GM21360 (cell line): ENCODE data around the gene F7.
"Not testable (repeated sequence)": the region's sequence is repeated elsewhere in the genome, so short reads cannot be mapped to it uniquely, and the experiment has no call there.

Experiments used
- ATAC-seq: cut with Tn5 transposase; IDR thresholded peaks from one replicate; pipeline ENCODE4 v1.9.1; 2021; ENCODE audit warnings: mild to moderate bottlenecking, moderate library complexity; ENCODE audit not compliant: unreplicated experiment

The F7 gene

DNA sequence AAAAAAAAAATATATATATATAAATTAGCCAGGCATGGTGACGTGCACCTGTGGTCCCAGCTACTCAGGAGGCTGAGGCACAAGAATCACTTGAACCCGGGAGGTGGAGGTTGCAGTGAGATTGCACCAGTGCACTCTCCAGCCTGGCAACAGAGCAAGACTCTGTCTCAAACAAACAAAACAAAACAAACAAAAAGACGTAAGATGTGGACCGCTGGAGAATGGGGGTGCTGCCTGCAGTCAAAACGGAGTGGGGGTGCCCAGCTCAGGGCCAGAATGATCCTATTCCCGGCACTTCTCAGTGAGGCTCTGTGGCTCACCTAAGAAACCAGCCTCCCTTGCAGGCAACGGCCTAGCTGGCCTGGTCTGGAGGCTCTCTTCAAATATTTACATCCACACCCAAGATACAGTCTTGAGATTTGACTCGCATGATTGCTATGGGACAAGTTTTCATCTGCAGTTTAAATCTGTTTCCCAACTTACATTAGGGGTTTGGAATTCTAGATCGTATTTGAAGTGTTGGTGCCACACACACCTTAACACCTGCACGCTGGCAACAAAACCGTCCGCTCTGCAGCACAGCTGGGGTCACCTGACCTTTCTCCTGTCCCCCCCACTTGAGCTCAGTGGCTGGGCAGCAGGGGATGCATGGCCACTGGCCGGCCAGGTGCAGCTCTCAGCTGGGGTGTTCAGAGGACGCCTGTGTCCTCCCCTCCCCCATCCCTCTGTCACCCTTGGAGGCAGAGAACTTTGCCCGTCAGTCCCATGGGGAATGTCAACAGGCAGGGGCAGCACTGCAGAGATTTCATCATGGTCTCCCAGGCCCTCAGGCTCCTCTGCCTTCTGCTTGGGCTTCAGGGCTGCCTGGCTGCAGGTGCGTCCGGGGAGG lies at the start of gene F7:
TSS of gene F7 (plus strand) at position 760 of the 889 bp plus-strand sequence. CDS start at position 811, 51 bp downstream.
- no peak for ATAC-seq

DNA sequence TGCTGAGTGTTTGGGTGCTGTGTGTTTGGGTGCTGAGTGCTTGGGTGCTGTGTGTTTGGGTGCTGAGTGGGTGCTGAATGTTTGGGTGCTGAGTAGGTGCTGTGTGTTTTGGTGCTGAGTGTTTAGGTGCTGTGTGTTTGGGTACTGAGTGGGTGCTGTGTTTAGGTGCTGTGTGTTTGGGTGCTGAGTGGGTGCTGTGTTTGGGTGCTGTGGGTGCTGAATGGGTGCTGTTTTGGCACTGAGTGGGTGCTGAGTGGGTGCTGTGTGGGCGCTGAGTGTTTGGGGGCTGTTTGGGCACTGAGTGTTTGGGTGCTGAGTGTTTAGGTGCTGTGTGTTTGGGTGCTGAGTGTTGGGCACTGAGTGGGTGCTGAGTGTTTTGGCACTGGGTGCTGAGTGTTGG lies 48.5 kb upstream of the F7 start:
- ATAC-seq, result no peak

DNA sequence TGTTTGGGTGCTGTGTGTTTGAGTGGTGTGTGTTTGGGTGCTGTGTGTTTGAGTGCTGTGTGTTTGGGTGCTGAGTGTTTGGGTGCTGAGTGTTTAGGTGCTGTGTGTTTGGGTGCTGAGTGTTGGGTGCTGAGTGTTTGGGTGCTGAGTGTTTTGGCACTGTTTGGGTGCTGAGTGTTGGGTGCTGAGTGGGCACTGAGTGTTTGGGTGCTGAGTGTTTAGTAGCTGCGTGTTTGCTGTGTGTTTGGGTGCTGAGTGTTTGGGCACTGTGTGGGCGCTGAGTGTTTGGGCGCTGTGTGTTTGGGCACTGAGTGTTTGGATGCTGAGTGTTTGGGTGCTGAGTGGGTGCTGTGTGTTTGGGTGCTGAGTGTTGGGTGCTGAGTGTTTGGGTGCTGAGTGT lies 48.0 kb upstream of the F7 start:
- not testable (repeated sequence) for ATAC-seq

DNA sequence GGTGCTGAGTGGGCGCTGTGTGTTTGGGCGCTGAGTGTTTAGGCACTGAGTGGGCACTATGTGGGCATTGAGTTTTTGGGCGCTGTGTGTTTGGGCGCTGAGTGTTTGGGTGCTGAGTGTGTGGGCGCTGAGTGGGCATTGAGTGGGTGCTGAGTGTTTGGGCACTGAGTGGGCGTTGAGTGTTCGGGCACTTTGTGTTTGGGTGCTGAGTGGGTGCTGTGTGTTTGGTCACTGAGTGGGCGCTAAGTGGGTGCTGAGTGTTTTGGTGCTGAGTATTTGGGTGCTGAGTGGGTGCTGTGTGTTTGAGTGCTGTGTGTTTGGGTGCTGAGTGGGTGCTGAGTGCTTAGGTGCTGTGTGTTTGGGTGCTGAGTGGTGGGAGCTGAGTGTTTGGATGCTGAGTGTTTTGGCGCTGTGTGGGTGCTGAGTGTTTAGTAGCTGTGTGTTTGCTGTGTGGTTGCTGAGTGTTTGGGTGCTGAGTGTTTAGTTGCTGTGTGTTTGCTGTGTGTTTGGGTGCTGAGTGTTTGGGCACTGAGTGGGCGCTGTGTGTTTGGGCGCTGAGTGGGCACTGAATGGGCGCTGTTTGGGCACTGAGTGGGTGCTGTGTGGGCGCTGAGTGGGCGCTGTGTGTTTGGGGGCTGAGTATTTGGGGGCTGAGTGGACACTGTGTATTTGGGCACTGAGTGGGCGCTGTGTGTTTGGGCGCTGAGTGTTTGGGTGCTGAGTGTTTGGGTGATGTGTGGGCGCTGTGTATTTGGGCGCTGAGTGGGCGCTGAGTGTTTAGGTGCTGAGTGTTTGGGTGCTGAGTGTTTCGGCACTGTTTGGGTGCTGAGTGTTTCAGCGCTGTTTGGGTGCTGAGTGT lies 47.2 kb upstream of the F7 start:
- ATAC-seq, result no peak

DNA sequence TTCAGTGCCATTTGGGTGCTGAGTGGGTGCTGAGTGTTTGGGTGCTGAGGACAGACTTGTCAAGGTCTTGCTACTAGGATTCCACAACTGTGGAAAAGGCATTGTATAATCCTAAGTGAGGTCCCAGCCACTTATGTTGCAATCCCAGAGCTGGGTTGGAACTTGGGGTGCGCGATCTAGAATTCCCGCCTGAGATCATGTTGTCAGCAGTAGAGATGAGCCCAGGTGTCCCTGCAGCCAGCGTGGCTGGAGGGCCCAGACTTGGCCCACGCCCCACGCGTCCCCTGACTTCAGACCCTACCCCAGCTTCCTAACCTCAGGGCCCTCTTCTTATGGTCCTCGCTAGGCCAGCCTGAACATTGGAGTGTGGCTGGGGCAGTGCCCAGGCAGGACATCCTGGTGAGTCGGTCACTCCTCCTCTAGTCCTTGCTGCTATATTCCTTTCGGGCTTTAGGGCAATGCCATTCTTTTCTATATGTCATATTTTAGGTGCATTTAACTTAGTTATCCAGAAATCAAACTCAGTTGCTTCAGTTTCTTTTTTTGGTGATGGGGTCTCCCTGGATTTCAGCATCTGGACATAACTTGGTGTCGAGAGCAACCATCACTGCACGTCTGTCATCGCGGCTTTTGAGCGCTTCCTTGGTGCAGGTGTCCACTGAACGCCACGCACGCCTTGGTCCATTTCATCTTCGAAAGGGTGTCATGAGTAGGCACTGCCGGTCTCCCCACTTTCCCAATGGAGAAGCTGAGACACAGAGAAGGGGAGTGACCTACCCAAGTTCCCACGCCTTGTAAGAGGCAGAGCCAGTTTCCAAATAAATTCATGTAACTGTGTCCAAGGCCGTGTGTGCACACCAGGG lies 46.4 kb upstream of the F7 start:
- ATAC-seq, result no peak

DNA sequence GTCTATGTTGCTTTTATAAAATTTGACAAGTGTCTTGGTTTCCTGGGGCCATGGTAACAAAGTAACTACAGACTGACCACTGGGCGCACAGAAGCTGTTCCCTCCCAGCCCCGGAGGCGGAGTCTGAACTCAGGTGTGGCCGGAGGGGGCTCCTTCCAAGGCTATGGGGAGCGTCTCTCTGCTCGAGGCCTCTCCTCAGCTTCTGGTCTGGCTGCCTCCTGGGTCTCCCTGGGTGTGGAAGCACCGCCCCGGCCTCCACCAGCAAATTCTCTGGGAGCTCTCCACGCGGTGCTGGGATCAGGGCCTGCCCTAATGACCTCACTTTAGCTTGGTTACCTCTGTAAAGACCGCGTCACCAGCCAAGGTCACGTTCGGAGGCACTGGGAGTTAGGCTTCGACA lies 45.7 kb upstream of the F7 start:
- no peak for ATAC-seq

DNA sequence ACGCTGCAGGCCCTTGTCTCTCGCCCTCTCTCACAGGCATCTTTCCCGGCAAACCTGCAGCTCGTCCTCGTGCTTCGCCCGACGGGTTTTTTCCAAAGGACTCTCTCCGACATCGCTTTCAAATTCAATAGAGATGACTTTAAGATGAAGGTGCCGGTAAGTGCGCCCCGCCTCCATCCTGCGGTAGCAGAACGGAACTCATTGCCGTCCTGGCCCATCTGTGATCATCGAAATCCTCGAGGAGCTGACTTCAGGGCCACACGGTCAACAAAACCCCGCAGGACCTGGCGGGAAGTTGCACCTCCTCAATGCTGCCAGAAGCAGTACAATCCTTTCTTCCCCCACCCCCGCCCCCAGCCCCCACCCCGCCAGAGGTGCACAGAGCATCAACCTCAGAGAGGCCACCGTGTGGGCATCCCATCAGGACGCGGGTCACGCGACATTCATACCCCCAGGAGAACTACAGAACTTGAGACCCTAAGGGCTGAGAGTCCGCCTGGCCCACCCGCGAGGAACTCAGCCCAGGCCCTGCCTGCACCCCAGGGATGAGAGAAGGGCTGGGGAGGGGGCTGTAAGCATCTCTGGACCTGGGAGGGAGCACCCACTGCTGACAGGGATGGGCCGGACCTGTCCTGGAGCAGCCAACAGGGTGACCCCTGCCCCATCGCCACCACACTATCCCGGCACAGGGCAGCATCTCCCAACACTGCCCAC lies 44.9 kb upstream of the F7 start:
- no peak for ATAC-seq

DNA sequence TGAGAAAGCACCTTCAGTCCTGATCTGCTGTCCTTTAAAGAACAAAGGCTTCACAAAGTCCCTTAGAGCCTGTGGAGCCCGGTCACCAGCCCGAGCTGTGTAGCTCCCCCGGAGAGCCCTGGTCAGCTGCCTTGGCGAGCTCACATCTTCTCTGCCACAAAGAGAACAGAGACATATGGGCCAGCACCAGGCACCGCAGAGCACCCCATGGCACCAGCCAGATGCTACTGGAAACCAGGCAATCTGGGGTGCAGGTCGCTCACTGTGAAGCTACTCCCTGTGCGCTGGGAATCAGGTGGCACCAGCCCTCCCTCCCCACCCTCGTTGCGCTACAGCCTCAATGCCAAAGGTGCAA lies 44.3 kb upstream of the F7 start:
- ATAC-seq, result no peak

DNA sequence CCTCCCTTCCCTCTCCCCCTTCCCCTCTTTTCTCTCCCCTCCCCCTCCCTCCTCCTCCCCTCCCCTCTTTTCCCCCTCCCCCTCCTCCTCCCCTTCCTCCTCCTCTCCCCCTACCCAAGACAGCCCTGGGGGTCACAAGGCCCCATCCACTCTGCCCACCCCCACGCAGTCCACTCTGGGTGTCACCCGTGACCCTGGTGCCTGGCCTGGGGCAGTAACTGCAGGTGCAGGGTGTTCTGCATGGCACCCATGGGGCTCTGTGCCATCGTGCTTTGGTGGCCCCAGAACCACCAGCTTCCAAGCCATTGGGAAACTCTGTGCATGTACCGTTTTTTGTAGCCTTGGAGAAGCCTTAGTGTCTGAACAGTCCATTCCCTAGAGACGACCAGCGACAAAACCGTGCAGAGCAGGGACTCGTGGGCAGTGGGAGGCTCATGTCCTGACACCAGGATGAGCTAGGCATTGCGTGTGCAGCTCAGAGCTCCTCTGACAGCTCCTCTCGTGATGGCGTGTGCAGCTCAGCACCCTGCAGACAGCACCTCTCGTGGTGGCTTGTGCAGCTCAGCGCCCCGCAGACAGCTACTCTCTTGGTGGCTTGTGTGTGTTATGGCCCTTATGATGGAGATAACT lies 43.7 kb upstream of the F7 start:
- ATAC-seq, result no peak

DNA sequence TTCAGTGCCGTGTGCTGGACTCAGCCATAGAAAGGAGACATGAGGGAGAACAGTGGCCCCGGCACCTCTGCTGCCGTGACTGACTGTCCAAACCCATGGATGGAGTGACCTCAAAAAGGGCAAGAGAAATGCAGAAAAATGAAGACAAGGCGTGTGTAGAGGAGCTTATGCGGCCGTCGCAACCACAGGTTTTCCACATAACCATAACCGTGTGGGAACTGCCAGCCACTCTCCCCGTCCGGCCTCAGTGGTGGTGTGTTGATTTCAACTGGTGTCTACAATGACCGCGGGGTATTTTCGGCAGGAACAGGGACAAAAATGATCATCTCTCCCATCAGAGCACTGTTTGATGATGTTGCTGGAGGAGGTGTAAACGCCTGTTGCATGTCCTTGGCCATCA lies 42.9 kb upstream of the F7 start:
- ATAC-seq, result no peak

DNA sequence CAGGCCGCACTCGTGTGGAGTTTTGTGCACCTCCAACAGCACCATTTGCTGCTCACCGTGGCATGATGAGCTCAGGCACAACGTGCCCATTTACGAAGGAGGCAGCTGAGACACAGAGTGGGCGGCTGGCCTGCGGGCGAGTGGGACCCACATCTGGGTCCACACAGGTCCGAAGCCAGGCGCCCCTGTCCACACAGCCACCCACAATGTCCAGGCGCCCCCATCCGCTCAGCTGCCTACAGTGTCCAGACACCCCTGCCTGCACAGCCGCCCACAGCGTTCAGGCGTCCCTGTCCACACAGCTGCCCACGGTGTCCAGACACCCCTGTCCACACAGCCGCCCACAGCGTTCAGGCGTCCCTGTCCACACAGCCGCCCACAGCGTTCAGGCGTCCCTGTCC lies 42.5 kb upstream of the F7 start:
- no peak for ATAC-seq

DNA sequence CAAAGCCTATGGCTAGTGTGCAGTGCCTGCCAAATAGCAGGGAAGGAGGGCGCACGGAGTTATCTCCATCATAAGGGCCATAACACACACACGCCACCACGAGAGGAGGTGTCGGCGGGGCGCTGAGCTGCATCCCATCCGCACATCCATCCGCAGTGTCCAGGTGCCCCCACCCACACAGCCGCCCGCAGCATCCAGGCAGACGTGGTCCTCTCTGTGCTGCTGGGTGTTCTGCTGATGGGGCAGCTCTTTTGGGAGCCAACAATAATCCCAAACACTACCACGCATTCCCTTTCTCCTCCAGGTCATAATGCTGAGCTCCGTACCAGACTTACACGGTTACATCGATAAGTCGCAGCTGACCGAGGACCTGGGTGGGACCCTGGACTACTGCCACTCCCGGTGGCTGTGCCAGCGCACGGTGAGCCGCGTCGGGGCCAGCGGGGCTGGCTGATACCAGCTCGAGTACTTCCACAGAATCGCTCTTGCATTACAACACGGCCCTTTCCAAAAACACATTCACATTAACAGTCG lies 41.5 kb upstream of the F7 start:
- no peak for ATAC-seq

DNA sequence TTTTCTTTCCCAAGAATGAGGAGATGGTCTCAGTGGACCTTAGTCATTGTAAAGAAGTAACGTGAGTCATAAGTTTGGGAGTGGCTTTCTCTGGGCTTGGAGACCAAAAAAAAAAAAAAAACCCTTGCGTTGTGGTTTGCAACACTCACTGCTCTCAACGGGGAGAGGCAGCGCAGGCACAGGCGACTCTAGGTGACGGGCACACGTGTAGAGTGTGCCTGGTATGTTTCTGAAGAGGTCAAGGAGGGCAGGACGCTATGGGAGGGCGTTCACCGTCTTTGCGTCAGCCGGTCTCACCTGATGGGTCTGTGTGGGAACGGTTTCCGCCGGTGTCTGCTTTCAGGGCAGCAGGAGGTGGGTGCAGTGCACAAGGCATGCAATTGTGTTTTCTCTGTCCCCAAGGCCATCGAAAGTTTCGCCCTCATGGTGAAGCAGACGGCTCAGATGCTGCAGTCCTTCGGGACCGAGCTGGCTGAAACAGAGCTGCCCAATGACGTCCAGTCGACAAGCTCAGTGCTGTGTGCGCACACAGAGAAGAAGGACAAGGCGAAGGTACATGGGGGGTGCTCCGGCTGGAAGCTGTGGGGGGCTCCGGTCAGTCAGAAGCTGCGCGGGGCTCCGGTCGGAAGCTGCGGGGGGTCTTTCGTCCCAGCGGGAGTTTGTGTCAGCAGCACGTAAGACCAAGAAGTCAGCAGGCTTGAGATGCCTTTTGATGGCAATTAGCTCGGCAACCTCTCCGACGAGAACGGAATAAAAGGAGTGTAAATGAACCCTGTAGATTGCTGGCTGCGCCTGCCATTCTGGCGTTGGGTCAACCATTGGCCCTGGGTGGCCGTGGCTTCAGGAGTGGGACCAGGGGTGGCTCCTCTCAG lies 40.8 kb upstream of the F7 start:
- ATAC-seq, result no peak

DNA sequence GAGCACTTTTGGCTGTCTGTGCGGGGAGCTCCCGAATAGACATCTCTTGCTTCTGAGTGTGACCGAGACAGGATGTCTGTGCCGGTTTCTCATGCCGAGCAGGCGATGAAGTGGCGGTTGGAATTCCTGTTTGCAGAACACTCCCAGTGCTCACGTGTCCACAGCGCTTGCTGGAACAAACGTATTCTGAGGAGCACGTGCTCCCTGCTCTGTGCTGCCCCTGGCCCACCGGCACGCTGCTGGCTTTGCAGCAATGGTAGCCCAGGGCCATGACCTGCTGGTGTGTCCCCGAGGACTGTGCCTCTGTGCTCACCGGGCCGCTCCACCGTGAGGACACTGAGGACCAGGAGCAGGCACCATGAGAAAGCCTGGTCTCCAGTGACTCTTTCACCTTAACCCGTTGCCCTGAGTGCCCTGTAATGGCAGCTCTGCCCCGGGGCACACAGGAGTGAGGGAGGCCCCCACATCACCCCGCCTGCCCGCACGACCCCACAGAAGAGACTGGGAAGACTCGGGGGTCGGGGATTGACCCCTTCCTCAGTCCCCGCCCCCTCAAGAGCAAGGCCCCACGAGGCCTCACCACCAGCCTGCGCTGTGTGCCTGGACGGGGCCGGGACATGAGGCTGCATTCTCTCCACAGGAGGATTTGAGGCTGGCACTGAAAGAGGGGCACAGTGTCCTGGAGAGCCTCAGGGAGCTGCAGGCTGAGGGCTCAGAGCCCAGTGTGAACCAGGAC lies 40.0 kb upstream of the F7 start:
- ATAC-seq, result no peak

DNA sequence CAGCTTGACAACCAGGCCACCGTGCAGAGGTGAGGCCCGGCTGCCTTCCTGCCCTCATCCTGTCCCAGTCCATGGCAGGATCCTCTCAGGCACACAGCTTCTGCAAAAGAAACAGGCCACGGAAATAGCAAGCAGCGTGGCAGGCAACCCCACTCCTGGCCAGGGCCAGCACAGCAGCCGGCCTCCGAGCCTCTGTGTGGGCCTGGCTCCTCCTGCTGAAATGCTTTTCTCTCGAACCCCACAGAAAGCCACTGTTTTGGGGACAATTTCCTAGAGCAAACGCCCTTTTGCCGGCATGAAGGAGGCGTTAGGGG lies 39.5 kb upstream of the F7 start:
- no peak for ATAC-seq

DNA sequence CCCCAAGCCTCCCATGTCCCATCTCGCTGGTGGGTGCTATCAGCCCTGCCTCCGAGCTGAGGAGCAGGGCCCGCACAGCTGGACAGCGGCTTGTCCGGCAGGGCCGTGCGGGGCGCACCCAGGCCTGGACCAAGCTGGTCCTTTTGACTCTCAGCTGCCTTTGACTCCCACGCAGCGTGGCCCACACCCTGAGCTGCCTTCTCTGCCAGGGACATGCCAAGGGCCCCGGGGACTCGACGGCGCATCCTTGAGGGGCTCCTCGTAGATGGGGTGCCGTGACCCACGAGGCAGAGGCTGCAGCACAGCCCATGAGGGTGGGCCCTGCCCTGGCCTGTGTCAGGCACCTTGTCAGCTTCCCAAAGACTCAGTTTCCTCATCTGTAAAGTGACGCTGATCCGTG lies 38.8 kb upstream of the F7 start:
- no peak for ATAC-seq

DNA sequence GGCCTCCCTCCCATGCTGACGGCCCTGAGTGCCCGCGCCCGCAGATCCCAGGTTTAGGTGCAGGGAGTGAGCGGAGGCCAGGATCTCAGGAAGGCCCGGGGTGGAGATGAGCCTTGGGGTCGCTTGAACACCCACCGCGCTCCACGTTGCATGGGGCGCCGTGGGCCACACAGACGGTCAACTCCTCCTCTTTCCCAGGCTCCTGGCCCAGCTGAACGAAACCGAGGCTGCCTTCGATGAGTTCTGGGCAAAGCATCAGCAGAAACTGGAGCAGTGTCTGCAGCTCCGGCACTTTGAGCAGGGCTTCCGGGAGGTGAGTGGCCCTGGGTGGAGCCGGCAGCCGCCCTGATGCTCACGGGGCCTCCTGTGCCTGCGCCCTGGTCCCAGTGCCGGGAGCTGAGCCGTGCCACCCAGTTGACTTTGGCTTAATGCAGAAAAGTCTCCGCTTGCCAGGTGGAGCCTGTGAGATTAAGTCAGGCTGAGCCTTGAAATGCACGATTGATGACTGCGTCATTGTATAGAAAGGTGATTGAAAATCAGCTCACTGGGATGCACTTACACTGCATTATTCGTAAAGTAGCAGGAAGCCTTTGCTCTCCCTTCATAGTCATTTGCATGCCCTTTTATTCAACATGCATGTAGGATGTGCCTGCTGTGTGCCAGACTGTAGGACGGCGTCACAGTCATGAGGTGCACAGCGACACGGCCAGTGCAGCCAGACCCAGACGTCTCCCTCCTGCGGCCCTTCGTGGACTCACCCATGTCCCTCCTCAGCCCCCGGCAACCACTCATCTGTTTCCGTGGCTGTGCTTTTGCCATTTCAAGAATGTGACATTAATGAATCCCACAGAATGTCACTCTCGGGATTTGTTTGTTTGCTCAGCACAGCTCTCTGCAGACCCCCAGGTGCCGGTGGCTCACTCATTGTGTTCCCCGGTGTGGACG lies 35.5 kb upstream of the F7 start:
- ATAC-seq, result no peak
